Peyer's patch (tissue), 4 donors: ENCODE results near the gene ANP32B.

Source experiments
- CTCF ChIP-seq, 6 experiments: fragments of 450-650 bp in 4 of 6; fragments of 200-600 bp in 2 of 6; sonication (generic) in 1 of 6; IDR thresholded peaks; one replicate each; pipeline ENCODE4 v1.5.1; 2017 to 2019; ENCODE audit warnings: antibody characterized with exemption in 6 of 6, mild to moderate bottlenecking in 3 of 6, moderate library complexity in 1 of 6
- POLR2A ChIP-seq, 2 donors: fragments of 450-650 bp; IDR thresholded peaks; one replicate each; pipeline ENCODE4 v1.5.1; 2017; ENCODE audit warnings: antibody characterized with exemption in 2 of 2, mild to moderate bottlenecking in 2 of 2, moderate library complexity in 2 of 2

- TF ChIP-seq CTCF (IDR thresholded peaks at IDR 0.05) (no peak), POLR2A (IDR thresholded peaks at IDR 0.05) (no peak)
Measured at GRCh38 chr9:97979788-97980478, 3.2 kb upstream of the ANP32B start.
